Psoas muscle (tissue), 8 donors: ENCODE results near the gene ITK. TPM values are rescaled to one million over a fixed set of nuclear protein-coding genes. Genes with fewer than 3 reads are reported as not detected.

Experiments
- ATAC-seq, 4 donors: fragments of 200-7000 bp; cut with Tn5 transposase; one replicate each; pipeline ENCODE4 v1.9.1; 2020; ENCODE audit warnings: moderate library complexity in 3 of 4, mild to moderate bottlenecking in 2 of 4
- DNase-seq, 2 donors: peaks; one replicate each; pipeline ENCODE4 v3.0.0-alpha.2; 2020
- H3K27ac ChIP-seq: fragments of 200-600 bp; one replicate; pipeline ENCODE4 v1.8.0; 2022
- H3K27me3 ChIP-seq, 3 donors: fragments of 200-600 bp in 1 of 3; one replicate each; pipeline versions ENCODE4 v1.6.1 to v1.8.0; 2013 to 2022; ENCODE audit warnings: low read length in 2 of 3, mild to moderate bottlenecking in 2 of 3, moderate library complexity in 1 of 3; ENCODE audit not compliant: insufficient read depth in 3 of 3
- H3K36me3 ChIP-seq, 2 donors: fragments of 200-600 bp in 1 of 2; one replicate each; pipeline versions ENCODE4 v1.6.1 to v1.8.0; 2013 to 2022; ENCODE audit warnings: low read depth in 1 of 2, mild to moderate bottlenecking in 1 of 2, moderate library complexity in 1 of 2; ENCODE audit not compliant: insufficient read depth in 1 of 2
- H3K4me1 ChIP-seq: fragments of 200-600 bp; one replicate; pipeline ENCODE4 v1.8.0; 2022
- H3K4me3 ChIP-seq: fragments of 200-600 bp; one replicate; pipeline ENCODE4 v1.8.0; 2022; ENCODE audit warnings: mild to moderate bottlenecking
- H3K9me3 ChIP-seq: fragments of 200-600 bp; one replicate; pipeline ENCODE4 v1.8.0; 2022
- CTCF ChIP-seq: fragments of 200-600 bp; IDR thresholded peaks from one replicate; pipeline ENCODE4 v1.8.0; 2022; ENCODE audit warnings: antibody characterized with exemption
- WGBS, 3 donors: extraction: QIAGEN DNeasy Blood & Tissue Kit; methylation state at CpG; one replicate each; pipeline versions ENCODE4 v1.1.6 to v1.1.7; 2013; 5-methylcytosine and 5-hydroxymethylcytosine counted together
- intact Hi-C, 2 donors: fragments of 100-400 bp; cut with DNase I; formaldehyde crosslinking; loops; one replicate each; pipeline versions ENCODE4 v1.11.0 to v1.14.2; 2022
- polyA plus RNA-seq, 3 donors: library from polyadenylated mRNA; stranded (reverse); fragments of 200-250 nt; gene quantifications; one replicate each; pipeline ENCODE4 v1.2.3, GENCODE V29; 2013
- total RNA-seq, 4 donors: library from RNA; stranded (reverse); fragmentation: NEBNext Ultra II Directional in 2 of 4; extraction: Animal tissue kit (Norgen Biotek cat#: 25700) in 2 of 4; gene quantifications; one replicate each; pipeline versions ENCODE4 v1.2.1 to v1.2.4, GENCODE V29; 2021 to 2023
- donor health status: healthy with polysubstance abuse.
- donor health status: DM: no; HTN: no; CAD: no; lungs with moderate emphysema.
- donor health status: Bipolar disorder and iron deficiency.
- donor health status: healthy.
- donor health status: DM: yes; HTN: yes; CAD: no.
- donor health status: DM: no; HTN: no; CAD: no.
- donor health status: DM: no; HTN: no; CAD: no.
- donor health status: DM: yes; HTN: yes; CAD: no.

Gene ITK
- total and polyA plus RNA-seq, 7 donors: 0.04 to 1.0 (median 0.28) TPM

DNA sequence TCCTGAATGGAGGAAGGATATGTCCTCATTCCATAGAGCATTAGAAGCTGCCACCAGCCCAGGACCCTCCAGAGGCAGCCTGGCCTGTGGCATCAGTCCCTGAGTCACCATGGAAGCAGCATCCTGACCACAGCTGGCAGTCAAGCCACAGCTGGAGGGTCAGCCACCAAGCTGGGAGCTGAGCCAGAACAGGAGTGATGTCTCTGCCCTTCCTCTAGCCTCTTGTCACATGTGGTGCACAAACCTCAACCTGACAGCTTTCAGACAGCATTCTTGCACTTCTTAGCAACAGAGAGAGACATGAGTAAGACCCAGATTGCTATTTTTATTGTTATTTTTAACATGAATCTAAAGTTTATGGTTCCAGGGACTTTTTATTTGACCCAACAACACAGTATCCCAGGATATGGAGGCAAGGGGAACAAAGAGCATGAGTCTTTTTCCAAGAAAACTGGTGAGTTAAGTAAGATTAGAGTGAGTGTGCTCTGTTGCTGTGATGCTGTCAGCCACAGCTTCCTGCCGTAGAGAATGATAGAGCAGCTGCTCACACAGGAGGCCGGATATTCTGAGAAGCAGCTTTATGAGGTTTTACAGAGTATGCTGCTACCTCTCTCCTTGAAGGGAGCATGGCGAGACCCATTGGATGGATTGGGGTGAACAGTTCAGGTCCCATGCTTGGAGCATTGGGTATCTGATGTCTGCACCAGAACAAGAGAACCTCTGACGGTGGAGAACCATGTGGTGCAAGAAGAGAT is 72.2 kb downstream of the ITK start:
- TF ChIP-seq CTCF: no peak
- Histone ChIP-seq H3K36me3 (no peaks in the 10 kb centered on the region), H3K9me3 (no peaks in the 10 kb centered on the region), H3K4me1 (no peaks in the 10 kb centered on the region), H3K27me3 (no peaks in the 10 kb centered on the region), H3K27ac (no peak overlapping the region), H3K4me3 (no peak overlapping the region)
- ATAC-seq: peak in 2 of 4 donors; percentile 11 to 27
- no peak for DNase-seq
- intact Hi-C loops: loop anchor here (2.0 to 5.0 kb wide), 2 partner anchors 59 to 60 kb away; no protein-coding TSS in a partner anchor
- 55 to 63% (median 57%) methylated on average over 4 of the region's 4 CpGs for WGBS, 3 donors

DNA sequence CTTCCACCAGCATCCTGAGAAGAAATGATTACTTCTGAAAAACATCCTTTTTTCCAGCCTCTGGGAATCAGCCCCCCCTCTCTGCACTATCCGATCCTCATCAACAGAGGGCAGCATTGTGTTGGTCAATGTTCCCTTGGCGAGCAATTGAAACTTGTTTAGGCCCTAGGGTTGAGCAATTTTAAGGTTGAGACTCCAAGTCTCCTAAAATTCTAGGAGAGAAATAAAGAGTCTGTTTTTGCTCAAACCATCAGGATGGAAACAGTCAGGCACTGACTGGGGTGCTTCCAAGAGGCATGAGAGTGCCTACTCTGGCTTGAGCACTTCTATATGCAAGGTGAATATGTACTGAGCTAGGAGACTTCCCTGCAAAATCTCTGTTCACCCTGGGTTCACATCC is 72.9 kb downstream of the ITK start:
- WGBS, 3 donors: 4 to 6% (median 5%) methylated on average over 2 of the region's 2 CpGs
- peak; percentile 75 for TF ChIP-seq CTCF
- no peaks in the 10 kb centered on the region for H3K27me3 ChIP-seq
- intact Hi-C loops: loop anchor here (2.0 to 5.0 kb wide), 2 partner anchors 59 kb away; no protein-coding TSS in a partner anchor
- no peak for DNase-seq
- H3K4me1 ChIP-seq: no peaks in the 10 kb centered on the region
- no peak overlapping the region for H3K27ac ChIP-seq
- H3K36me3 ChIP-seq: no peaks in the 10 kb centered on the region
- peak; percentile 65 to 93 (median 82) for ATAC-seq
- H3K4me3 ChIP-seq: no peak overlapping the region
- H3K9me3 ChIP-seq: no peaks in the 10 kb centered on the region

DNA sequence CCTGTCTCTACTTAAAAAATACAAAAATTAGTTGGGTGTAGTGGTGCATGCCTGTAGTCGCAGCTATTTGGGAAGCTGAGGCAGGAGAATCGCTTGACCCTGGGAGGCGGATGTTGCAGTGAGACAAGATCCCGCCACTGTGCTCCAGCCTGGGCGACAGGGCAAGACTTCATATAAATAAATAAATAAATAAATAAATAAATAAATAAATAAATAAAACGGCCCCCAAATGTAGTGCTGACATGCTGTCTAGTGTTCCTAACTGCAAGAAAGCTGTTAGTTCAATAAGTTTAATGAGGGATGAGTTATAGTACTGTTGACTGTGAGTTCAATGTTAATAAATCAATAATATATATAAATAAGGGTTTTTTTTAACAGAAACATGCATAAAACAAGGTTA is 77.8 kb downstream of the ITK start:
- Histone ChIP-seq H3K9me3 (no peaks in the 10 kb centered on the region), H3K27ac (no peak overlapping the region), H3K36me3 (no peaks in the 10 kb centered on the region), H3K4me1 (no peaks in the 10 kb centered on the region), H3K4me3 (no peak overlapping the region), H3K27me3 (no peaks in the 10 kb centered on the region)
- TF ChIP-seq CTCF: no peak
- no peak for ATAC-seq
- intact Hi-C loops: no loop called here
- 92 to 94% (median 92%) methylated on average over 6 of the region's 6 CpGs for WGBS, 3 donors
- DNase-seq: no peak

- intact Hi-C loops: no loop called here
- DNase-seq: no peak
- no peak for ATAC-seq
- H3K4me1 ChIP-seq: no peaks in the 10 kb centered on the region
- no peak for TF ChIP-seq CTCF
- H3K36me3 ChIP-seq: no peaks in the 10 kb centered on the region
- H3K27me3 ChIP-seq: no peaks in the 10 kb centered on the region
- H3K9me3 ChIP-seq: no peaks in the 10 kb centered on the region
- H3K27ac ChIP-seq: no peak overlapping the region
- no peak overlapping the region for H3K4me3 ChIP-seq
- WGBS, 3 donors: 89 to 94% (median 90%) methylated on average over 4 of the region's 4 CpGs
Observed at GRCh38 chr5:157259699-157260098, 79.1 kb downstream of the ITK start.
